Measurements from ENCODE around the gene NHSL2.

- TF ChIP-seq, protein P1, sequence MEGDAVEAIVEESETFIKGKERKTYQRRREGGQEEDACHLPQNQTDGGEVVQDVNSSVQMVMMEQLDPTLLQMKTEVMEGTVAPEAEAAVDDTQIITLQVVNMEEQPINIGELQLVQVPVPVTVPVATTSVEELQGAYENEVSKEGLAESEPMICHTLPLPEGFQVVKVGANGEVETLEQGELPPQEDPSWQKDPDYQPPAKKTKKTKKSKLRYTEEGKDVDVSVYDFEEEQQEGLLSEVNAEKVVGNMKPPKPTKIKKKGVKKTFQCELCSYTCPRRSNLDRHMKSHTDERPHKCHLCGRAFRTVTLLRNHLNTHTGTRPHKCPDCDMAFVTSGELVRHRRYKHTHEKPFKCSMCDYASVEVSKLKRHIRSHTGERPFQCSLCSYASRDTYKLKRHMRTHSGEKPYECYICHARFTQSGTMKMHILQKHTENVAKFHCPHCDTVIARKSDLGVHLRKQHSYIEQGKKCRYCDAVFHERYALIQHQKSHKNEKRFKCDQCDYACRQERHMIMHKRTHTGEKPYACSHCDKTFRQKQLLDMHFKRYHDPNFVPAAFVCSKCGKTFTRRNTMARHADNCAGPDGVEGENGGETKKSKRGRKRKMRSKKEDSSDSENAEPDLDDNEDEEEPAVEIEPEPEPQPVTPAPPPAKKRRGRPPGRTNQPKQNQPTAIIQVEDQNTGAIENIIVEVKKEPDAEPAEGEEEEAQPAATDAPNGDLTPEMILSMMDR (IDR thresholded peaks at IDR 0.05) = no peak
- TF ChIP-seq ZFX (IDR thresholded peaks at IDR 0.05; ENCODE audit: borderline replicate concordance) = no peak
Measured at GRCh38 chrX:72165551-72165950, 254.9 kb downstream of the NHSL2 start.

Data from 22Rv1 (cell line).